ENCODE data around the gene PRR5L. TPM values are rescaled to one million over a fixed set of nuclear protein-coding genes. Genes with fewer than 3 reads are reported as not detected.

The PRR5L gene
- polyA plus RNA-seq, 3 donors, result 3.5 to 16.0 (median 7.4) TPM

GRCh38 chr11:36289226-36289852 lies 6.7 kb upstream of the PRR5L start, which contains the start of gene COMMD9:
COMMD9 (minus strand) TSS chr11:36289424; CDS start chr11:36289412, 12 bp downstream.
- H3K4me1 ChIP-seq (ENCODE audit: control insufficient read depth in 1 of 2, insufficient read depth in 2 of 2, low read length in 2 of 2), result peaks cover 21 to 25% of the 10 kb centered on the region in 2 donors
- H3K27ac Mint-ChIP-seq, result peak within 1 kb of the TSS; percentile 94 to 97 (median 94)
- peak; percentile 93 to 96 (median 94) for DNase-seq
- H3K27me3 Mint-ChIP-seq (ENCODE audit: low read depth in 3 of 3), result peaks cover 0 to 1% (median 0%) of the 10 kb centered on the region in 3 donors
- H3K9ac ChIP-seq (ENCODE audit: insufficient read depth, low read length, poor library complexity, severe bottlenecking), result peak within 1 kb of the TSS; percentile 81
- TF ChIP-seq CTCF (IDR thresholded peaks at IDR 0.05), result no peak
- H3K4me3 ChIP-seq (replicated peaks in 1 of 3; ENCODE audit: low read depth in 2 of 3, low read length in 3 of 3), result peak within 1 kb of the TSS; percentile 73 to 95 (median 92)
- intact Hi-C loops (cut with micrococcal nuclease), result loop anchor here in 1 of 2 donors (2.0 kb wide), 1 partner anchor 627 kb away; the partner anchor contains the start of gene TRIM44
- no peaks in the 10 kb centered on the region for H3K36me3 ChIP-seq (replicated peaks in 1 of 2; ENCODE audit: control insufficient read depth in 1 of 2, insufficient read depth in 2 of 2, low read length in 2 of 2)
- under 1% methylated on average over 25 of the region's 31 CpGs for WGBS (ENCODE audit: insufficient coverage)
- H3K9me3 ChIP-seq (replicated peaks in 1 of 2; ENCODE audit: control insufficient read depth in 1 of 2, insufficient read depth in 1 of 2, low read length in 2 of 2), result no peaks in the 10 kb centered on the region
- H3K9me3 Mint-ChIP-seq, result no peaks in the 10 kb centered on the region
- H3K4me1 Mint-ChIP-seq, result peaks cover 44% of the 10 kb centered on the region
- peak within 1 kb of the TSS; percentile 76 for H3K4me2 ChIP-seq (replicated peaks; ENCODE audit: extremely low read depth, low read length, poor library complexity, severe bottlenecking)
- H2AFZ ChIP-seq (ENCODE audit: insufficient read depth, low read depth, low read length, poor library complexity, severe bottlenecking), result peak within 1 kb of the TSS; percentile 86
- H3K36me3 Mint-ChIP-seq, result peaks cover 3 to 4% of the 10 kb centered on the region in 2 donors
- H4K20me1 ChIP-seq (ENCODE audit: insufficient read depth, low read length), result peaks cover 34% of the 10 kb centered on the region
- H3K27ac ChIP-seq (ENCODE audit: low read depth in 1 of 2, low read length in 2 of 2), result peak within 1 kb of the TSS; percentile 68 to 92
- no peaks in the 10 kb centered on the region for H3K27me3 ChIP-seq (ENCODE audit: control insufficient read depth in 2 of 2, insufficient read depth in 2 of 2, low read length in 2 of 2)
- peaks cover 46% of the 10 kb centered on the region for H3K79me2 ChIP-seq (ENCODE audit: insufficient read depth, low read length)
- H3K4me3 Mint-ChIP-seq, result peak within 1 kb of the TSS; percentile 93 to 97

- H3K4me1 ChIP-seq (ENCODE audit: control insufficient read depth in 1 of 2, insufficient read depth in 2 of 2, low read length in 2 of 2), result peaks cover 27 to 31% of the 10 kb centered on the region in 2 donors
- peaks cover 20% of the 10 kb centered on the region for H3K79me2 ChIP-seq (ENCODE audit: insufficient read depth, low read length)
- peak overlapping the region; percentile 31 for H2AFZ ChIP-seq (ENCODE audit: insufficient read depth, low read depth, low read length, poor library complexity, severe bottlenecking)
- no peaks in the 10 kb centered on the region for H3K36me3 ChIP-seq (replicated peaks in 1 of 2; ENCODE audit: control insufficient read depth in 1 of 2, insufficient read depth in 2 of 2, low read length in 2 of 2)
- Mint-ChIP-seq H3K27ac (peak overlapping the region in 2 of 7 donors; percentile 48 to 52), H3K4me1 (peaks cover 31% of the 10 kb centered on the region), H3K27me3 (ENCODE audit: low read depth in 3 of 3) (peaks cover 0 to 1% (median 0%) of the 10 kb centered on the region in 3 donors), H3K4me3 (no peak overlapping the region), H3K36me3 (no peaks in the 10 kb centered on the region), H3K9me3 (no peaks in the 10 kb centered on the region)
- no peak overlapping the region for H3K9ac ChIP-seq (ENCODE audit: insufficient read depth, low read length, poor library complexity, severe bottlenecking)
- no peak overlapping the region for H3K27ac ChIP-seq (ENCODE audit: low read depth in 1 of 2, low read length in 2 of 2)
- H3K27me3 ChIP-seq (ENCODE audit: control insufficient read depth in 2 of 2, insufficient read depth in 2 of 2, low read length in 2 of 2), result no peaks in the 10 kb centered on the region
- no peaks in the 10 kb centered on the region for H3K9me3 ChIP-seq (replicated peaks in 1 of 2; ENCODE audit: control insufficient read depth in 1 of 2, insufficient read depth in 1 of 2, low read length in 2 of 2)
- no peak overlapping the region for H3K4me3 ChIP-seq (replicated peaks in 1 of 3; ENCODE audit: low read depth in 2 of 3, low read length in 3 of 3)
- WGBS (ENCODE audit: insufficient coverage), result 36% methylated on average over 3 of the region's 4 CpGs
- intact Hi-C loops (cut with micrococcal nuclease), result loop anchor here (2.0 to 10.0 kb wide), 5 partner anchors 72 to 220 kb away; partner anchors contain the start of gene TRAF6 (in 1 of the 2)
- DNase-seq, result peak; percentile 65 to 83 (median 79)
- no peak overlapping the region for H3K4me2 ChIP-seq (replicated peaks; ENCODE audit: extremely low read depth, low read length, poor library complexity, severe bottlenecking)
- H4K20me1 ChIP-seq (ENCODE audit: insufficient read depth, low read length), result peaks cover 10% of the 10 kb centered on the region
- peak; percentile 82 for TF ChIP-seq CTCF (IDR thresholded peaks at IDR 0.05)
Observed at GRCh38 chr11:36292311-36292722, 3.8 kb upstream of the PRR5L start.

All from CD14-positive monocyte (primary cell).